ENCODE results near the gene OPCML. TPM values are rescaled to one million over a fixed set of nuclear protein-coding genes. Genes with fewer than 3 reads are reported as not detected.

Gene OPCML
- total RNA-seq, 1 experiment from 2014 or later: not detected

- in situ Hi-C loops (cut with HindIII; ENCODE audit: low pct_unique_long_range_greater_than_20kb, low sequenced_read_pairs): no loop called here
Observed at GRCh38 chr11:133216813-133217212, 315.5 kb downstream of the OPCML start.

GRCh38 chr11:133215596-133216230, 316.6 kb downstream of the OPCML start:
- H3K36me3 ChIP-seq (ENCODE audit: control insufficient read depth, insufficient read depth, low read length): no peaks in the 10 kb centered on the region
- H3K27ac ChIP-seq (ENCODE audit: low read length): no peak overlapping the region
- POLR2A ChIA-PET: no interaction called here
- intact Hi-C loops (cut with micrococcal nuclease; ENCODE audit: unreplicated experiment) (no loop called here), in situ Hi-C loops (cut with HindIII; ENCODE audit: low pct_unique_long_range_greater_than_20kb, low sequenced_read_pairs) (no loop called here)
- no peak for DNase-seq (ENCODE audit: low read depth, low spot score)
- TF ChIP-seq, protein P1, sequence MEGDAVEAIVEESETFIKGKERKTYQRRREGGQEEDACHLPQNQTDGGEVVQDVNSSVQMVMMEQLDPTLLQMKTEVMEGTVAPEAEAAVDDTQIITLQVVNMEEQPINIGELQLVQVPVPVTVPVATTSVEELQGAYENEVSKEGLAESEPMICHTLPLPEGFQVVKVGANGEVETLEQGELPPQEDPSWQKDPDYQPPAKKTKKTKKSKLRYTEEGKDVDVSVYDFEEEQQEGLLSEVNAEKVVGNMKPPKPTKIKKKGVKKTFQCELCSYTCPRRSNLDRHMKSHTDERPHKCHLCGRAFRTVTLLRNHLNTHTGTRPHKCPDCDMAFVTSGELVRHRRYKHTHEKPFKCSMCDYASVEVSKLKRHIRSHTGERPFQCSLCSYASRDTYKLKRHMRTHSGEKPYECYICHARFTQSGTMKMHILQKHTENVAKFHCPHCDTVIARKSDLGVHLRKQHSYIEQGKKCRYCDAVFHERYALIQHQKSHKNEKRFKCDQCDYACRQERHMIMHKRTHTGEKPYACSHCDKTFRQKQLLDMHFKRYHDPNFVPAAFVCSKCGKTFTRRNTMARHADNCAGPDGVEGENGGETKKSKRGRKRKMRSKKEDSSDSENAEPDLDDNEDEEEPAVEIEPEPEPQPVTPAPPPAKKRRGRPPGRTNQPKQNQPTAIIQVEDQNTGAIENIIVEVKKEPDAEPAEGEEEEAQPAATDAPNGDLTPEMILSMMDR (IDR thresholded peaks at IDR 0.05): no peak
- TF ChIP-seq POLR2AphosphoS5 (IDR thresholded peaks at IDR 0.05; ENCODE audit: low read depth, low read length) (no peak), TCF7L2 (IDR thresholded peaks at IDR 0.05; ENCODE audit: low read depth, low read length) (no peak), SIN3A (IDR thresholded peaks at IDR 0.05; ENCODE audit: borderline replicate concordance, insufficient read depth, low read depth, low read length) (no peak)
- TF ChIP-seq, protein P2, sequence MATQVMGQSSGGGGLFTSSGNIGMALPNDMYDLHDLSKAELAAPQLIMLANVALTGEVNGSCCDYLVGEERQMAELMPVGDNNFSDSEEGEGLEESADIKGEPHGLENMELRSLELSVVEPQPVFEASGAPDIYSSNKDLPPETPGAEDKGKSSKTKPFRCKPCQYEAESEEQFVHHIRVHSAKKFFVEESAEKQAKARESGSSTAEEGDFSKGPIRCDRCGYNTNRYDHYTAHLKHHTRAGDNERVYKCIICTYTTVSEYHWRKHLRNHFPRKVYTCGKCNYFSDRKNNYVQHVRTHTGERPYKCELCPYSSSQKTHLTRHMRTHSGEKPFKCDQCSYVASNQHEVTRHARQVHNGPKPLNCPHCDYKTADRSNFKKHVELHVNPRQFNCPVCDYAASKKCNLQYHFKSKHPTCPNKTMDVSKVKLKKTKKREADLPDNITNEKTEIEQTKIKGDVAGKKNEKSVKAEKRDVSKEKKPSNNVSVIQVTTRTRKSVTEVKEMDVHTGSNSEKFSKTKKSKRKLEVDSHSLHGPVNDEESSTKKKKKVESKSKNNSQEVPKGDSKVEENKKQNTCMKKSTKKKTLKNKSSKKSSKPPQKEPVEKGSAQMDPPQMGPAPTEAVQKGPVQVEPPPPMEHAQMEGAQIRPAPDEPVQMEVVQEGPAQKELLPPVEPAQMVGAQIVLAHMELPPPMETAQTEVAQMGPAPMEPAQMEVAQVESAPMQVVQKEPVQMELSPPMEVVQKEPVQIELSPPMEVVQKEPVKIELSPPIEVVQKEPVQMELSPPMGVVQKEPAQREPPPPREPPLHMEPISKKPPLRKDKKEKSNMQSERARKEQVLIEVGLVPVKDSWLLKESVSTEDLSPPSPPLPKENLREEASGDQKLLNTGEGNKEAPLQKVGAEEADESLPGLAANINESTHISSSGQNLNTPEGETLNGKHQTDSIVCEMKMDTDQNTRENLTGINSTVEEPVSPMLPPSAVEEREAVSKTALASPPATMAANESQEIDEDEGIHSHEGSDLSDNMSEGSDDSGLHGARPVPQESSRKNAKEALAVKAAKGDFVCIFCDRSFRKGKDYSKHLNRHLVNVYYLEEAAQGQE (IDR thresholded peaks at IDR 0.05; ENCODE audit: insufficient read depth in 1 of 2, low read depth in 2 of 2, low read length in 1 of 2): no peak
- peaks cover 5% of the 10 kb centered on the region; the same call in 1 of the 2 replicates for H3K27me3 ChIP-seq (ENCODE audit: control insufficient read depth, insufficient read depth, low read length)
- no peaks in the 10 kb centered on the region for H3K9me3 ChIP-seq (ENCODE audit: control insufficient read depth, insufficient read depth, low read depth, low read length)
- CTCF ChIA-PET: no interaction called here
- H3K4me1 ChIP-seq (ENCODE audit: control insufficient read depth, insufficient read depth, low read length): no peaks in the 10 kb centered on the region
- H3K4me3 ChIP-seq (ENCODE audit: low read depth in 2 of 2, low read length in 2 of 2): no peak overlapping the region
- ATAC-seq: no peak
- BruUV-seq (replicated peaks): no TSS peak

More at GRCh38 chr11:133216813-133217212, 315.5 kb downstream of the OPCML start:
- peaks cover 5% of the 10 kb centered on the region for H3K27me3 ChIP-seq (ENCODE audit: control insufficient read depth, insufficient read depth, low read length)
- no peaks in the 10 kb centered on the region for H3K36me3 ChIP-seq (ENCODE audit: control insufficient read depth, insufficient read depth, low read length)
- intact Hi-C loops (cut with micrococcal nuclease; ENCODE audit: unreplicated experiment): no loop called here
- BruUV-seq (replicated peaks): no TSS peak
- ATAC-seq (no peak), DNase-seq (ENCODE audit: low read depth, low spot score) (no peak)
- TF ChIP-seq, protein P1 (IDR thresholded peaks at IDR 0.05): no peak
- TF ChIP-seq POLR2AphosphoS5 (IDR thresholded peaks at IDR 0.05; ENCODE audit: low read depth, low read length) (no peak), TCF7L2 (IDR thresholded peaks at IDR 0.05; ENCODE audit: low read depth, low read length) (no peak), SIN3A (IDR thresholded peaks at IDR 0.05; ENCODE audit: borderline replicate concordance, insufficient read depth, low read depth, low read length) (no peak)
- TF ChIP-seq, protein P2 (IDR thresholded peaks at IDR 0.05; ENCODE audit: insufficient read depth in 1 of 2, low read depth in 2 of 2, low read length in 1 of 2): no peak
- no peak overlapping the region for H3K4me3 ChIP-seq (ENCODE audit: low read depth in 2 of 2, low read length in 2 of 2)
- CTCF ChIA-PET: no interaction called here
- H3K9me3 ChIP-seq (ENCODE audit: control insufficient read depth, insufficient read depth, low read depth, low read length): no peaks in the 10 kb centered on the region
- no peaks in the 10 kb centered on the region for H3K4me1 ChIP-seq (ENCODE audit: control insufficient read depth, insufficient read depth, low read length)
- POLR2A ChIA-PET: no interaction called here
- H3K27ac ChIP-seq (ENCODE audit: low read length): no peak overlapping the region
